Activated B cell treated with CpG ODN at 0.5 μM for 24 hours (primary cell): ENCODE data around the gene GGACT. TPM values are rescaled to one million over a fixed set of nuclear protein-coding genes. Genes with fewer than 3 reads are reported as not detected.

Experiments
- ATAC-seq: fragments of 200-7000 bp; cut with Tn5 transposase; one replicate; pipeline ENCODE4 v1.10.0; 2021; ENCODE audit warnings: low read depth, mild to moderate bottlenecking, moderate library complexity
- CTCF ChIA-PET: fragments of 350-600 bp; sonication (Branson Sonifier 250); formaldehyde crosslinking; loops from one replicate; lab custom pipeline; 2021; ENCODE audit warnings: antibody characterized with exemption; lab: Charles Lee
- POLR2A ChIA-PET: fragments of 350-600 bp; sonication (Branson Sonifier 250); formaldehyde crosslinking; loops from one replicate; lab custom pipeline; 2021; ENCODE audit warnings: antibody characterized with exemption; lab: Charles Lee
- DNase-seq: peaks from one replicate; pipeline ENCODE4 v3.0.0; 2022
- H3K27ac Mint-ChIP-seq: one replicate; pipeline ENCODE4 v1.8.0; 2020; ENCODE audit warnings: mixed read lengths
- H3K27me3 Mint-ChIP-seq: one replicate; pipeline ENCODE4 v1.8.0; 2021; ENCODE audit warnings: mixed read lengths
- H3K36me3 Mint-ChIP-seq: one replicate; pipeline ENCODE4 v1.8.0; 2021; ENCODE audit warnings: low read depth, mixed read lengths
- H3K4me1 Mint-ChIP-seq: one replicate; pipeline ENCODE4 v1.8.0; 2021; ENCODE audit warnings: mixed read lengths
- H3K4me3 Mint-ChIP-seq: one replicate; pipeline ENCODE4 v1.8.0; 2020; ENCODE audit warnings: mild to moderate bottlenecking, mixed read lengths
- H3K9me3 Mint-ChIP-seq: one replicate; pipeline ENCODE4 v1.8.0; 2020; ENCODE audit warnings: mixed read lengths
- intact Hi-C: fragments of 100-400 bp; cut with micrococcal nuclease; formaldehyde crosslinking; loops from one replicate; pipeline ENCODE4 v1.15.1; 2024
- total RNA-seq: library from RNA; stranded (reverse); gene quantifications from 2 replicates; pipeline ENCODE4 v1.2.3, GENCODE V29; 2022
- TF ChIP-seq, protein P1 (sequence below): fragments of 200-600 bp; IDR thresholded peaks from one replicate; pipeline ENCODE4 v1.8.0; 2022; ENCODE audit warnings: antibody characterized with exemption, mild to moderate bottlenecking

The GGACT gene
- total RNA-seq, 1 donor from 2014 or later, result 6.5 TPM

DNA sequence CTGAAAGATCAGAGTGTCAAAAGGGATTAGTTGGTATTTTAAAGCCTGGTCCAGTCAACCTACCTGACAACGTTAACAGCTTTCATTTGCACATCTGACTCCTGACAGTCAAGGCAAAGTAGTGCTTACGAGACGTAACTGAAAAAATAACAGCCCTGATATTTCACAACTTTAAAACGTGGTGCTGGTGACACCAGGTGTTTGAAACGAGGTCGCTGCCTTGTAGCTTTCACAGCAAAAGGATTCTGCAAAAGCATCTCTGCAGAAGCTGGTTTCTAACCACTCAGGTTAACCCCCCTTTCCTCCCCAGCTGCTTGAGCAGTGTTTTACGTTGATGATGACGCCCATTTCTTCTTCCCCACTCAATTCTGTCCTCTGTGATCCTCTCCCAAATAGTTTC lies 23.3 kb downstream of the GGACT start:
- ChIA-PET POLR2A (no interaction called here), CTCF (interaction anchor here (1.1 kb wide), 1 partner anchor 9 kb away, joined by 5 read pairs; no protein-coding TSS in a partner anchor)
- Mint-ChIP-seq H3K27me3 (no peaks in the 10 kb centered on the region), H3K9me3 (no peaks in the 10 kb centered on the region), H3K4me1 (no peaks in the 10 kb centered on the region), H3K36me3 (no peaks in the 10 kb centered on the region), H3K27ac (no peak overlapping the region), H3K4me3 (no peak overlapping the region)
- no peak for DNase-seq
- intact Hi-C loops, result no loop called here
- no peak for ATAC-seq
- TF ChIP-seq, protein P1, sequence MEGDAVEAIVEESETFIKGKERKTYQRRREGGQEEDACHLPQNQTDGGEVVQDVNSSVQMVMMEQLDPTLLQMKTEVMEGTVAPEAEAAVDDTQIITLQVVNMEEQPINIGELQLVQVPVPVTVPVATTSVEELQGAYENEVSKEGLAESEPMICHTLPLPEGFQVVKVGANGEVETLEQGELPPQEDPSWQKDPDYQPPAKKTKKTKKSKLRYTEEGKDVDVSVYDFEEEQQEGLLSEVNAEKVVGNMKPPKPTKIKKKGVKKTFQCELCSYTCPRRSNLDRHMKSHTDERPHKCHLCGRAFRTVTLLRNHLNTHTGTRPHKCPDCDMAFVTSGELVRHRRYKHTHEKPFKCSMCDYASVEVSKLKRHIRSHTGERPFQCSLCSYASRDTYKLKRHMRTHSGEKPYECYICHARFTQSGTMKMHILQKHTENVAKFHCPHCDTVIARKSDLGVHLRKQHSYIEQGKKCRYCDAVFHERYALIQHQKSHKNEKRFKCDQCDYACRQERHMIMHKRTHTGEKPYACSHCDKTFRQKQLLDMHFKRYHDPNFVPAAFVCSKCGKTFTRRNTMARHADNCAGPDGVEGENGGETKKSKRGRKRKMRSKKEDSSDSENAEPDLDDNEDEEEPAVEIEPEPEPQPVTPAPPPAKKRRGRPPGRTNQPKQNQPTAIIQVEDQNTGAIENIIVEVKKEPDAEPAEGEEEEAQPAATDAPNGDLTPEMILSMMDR, result no peak

DNA sequence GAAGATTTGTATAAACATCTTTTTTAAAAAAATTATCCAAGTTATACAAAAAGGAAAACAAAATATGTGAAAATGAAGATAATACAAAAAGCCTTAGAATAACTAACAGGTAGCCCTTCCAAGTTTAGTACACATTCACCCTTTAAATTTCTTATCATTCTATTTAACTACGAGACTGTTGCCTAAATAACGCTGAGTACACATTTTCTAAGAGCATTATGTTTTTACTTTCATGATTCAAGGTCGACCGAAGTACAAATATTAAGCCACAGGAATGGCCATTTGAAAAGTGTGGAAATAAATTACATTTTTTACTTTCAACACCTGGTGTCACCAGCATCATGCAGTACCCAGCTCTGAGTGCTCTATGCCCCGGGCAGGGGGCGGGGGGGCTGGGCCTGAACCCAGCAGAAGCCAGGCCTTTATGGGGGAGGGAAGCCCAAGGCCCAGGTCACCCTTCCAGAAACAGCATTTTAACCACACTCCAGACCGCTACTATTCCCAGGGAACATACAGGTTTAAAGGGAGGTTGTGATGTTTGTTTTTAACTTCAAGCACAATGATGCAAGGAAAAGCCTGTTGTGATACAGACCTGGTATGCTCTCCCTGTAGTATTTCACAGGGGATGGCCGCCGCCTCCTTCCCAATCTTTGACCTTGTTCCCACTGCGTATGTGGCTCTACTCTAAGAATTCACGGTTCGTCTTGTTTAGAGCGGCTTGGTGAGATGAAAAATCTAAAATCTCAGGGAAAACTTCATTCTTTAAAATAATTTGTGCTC lies 24.0 kb downstream of the GGACT start:
- Mint-ChIP-seq H3K4me1 (no peaks in the 10 kb centered on the region), H3K9me3 (no peaks in the 10 kb centered on the region), H3K36me3 (no peaks in the 10 kb centered on the region), H3K27me3 (no peaks in the 10 kb centered on the region), H3K27ac (no peak overlapping the region), H3K4me3 (no peak overlapping the region)
- ATAC-seq, result no peak
- no peak for DNase-seq
- TF ChIP-seq, protein P1, result no peak
- ChIA-PET CTCF (interaction anchor here (1.5 kb wide), 1 partner anchor 8 kb away, joined by 6 read pairs; no protein-coding TSS in a partner anchor), POLR2A (no interaction called here)
- intact Hi-C loops, result no loop called here

DNA sequence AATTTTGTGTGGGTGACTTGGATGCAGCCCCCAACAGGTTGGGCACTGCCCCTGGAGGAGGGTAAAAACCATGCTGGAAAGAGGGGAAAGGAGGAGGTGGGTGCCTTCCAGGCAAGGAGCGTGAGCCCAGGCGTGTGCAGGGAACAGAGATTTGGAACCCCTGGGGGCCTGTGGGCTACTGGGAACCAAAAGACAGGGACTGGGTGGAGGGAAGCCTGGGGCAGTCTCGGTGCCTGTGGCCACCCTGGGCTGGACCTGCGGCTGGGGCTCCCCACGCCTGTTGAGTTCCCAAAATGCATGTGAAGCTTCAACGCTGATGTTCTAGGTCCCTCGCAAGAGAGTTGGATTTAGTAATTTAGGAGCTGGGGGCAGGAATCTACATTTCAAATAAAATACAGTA lies 24.8 kb downstream of the GGACT start:
- ChIA-PET POLR2A (no interaction called here), CTCF (interaction anchor here (1.5 kb wide), 1 partner anchor 9 kb away, joined by 6 read pairs; no protein-coding TSS in a partner anchor)
- TF ChIP-seq, protein P1, result no peak
- ATAC-seq, result no peak
- intact Hi-C loops, result no loop called here
- Mint-ChIP-seq H3K4me3 (no peak overlapping the region), H3K4me1 (no peaks in the 10 kb centered on the region), H3K27ac (no peak overlapping the region), H3K36me3 (no peaks in the 10 kb centered on the region), H3K27me3 (no peaks in the 10 kb centered on the region), H3K9me3 (no peaks in the 10 kb centered on the region)
- no peak for DNase-seq

DNA sequence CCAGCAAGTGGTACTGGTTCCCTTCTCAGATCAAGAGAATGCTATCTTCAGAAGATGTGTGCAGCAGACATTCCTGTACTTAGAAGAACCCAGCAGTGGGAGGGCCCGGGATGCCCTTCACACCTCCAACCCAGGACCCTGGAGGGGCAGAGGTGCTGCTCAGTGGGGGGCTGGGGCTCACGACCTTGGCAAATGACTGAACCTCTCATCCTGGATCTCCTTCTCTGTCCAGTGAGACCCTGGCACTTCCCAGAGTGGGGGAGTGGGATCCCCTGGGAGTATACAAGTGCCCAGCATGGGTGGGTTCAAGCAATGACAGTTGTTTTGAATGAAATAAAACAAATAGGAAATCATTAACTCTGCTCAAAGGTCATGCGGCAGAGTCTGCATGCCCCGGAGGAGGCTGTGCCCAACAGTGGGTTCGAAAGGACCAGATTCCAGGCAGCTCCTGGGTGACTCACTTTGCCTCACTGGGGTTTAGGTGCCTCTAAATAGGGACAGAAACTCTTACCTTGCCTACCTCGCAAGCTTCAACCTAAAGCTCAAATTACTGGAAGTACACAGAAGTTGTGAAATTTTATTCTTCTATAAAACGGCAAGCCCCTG lies 26.9 kb downstream of the GGACT start:
- intact Hi-C loops, result no loop called here
- TF ChIP-seq, protein P1, result no peak
- Mint-ChIP-seq H3K4me3 (no peak overlapping the region), H3K36me3 (no peaks in the 10 kb centered on the region), H3K27me3 (no peaks in the 10 kb centered on the region), H3K27ac (no peak overlapping the region), H3K9me3 (no peaks in the 10 kb centered on the region), H3K4me1 (no peaks in the 10 kb centered on the region)
- DNase-seq (no peak), ATAC-seq (no peak)
- POLR2A ChIA-PET, result interaction anchor here (1.2 kb wide), 1 partner anchor 113 kb away, joined by 3 read pairs; the partner anchor contains the start of gene TMTC4
- CTCF ChIA-PET, result no interaction called here

DNA sequence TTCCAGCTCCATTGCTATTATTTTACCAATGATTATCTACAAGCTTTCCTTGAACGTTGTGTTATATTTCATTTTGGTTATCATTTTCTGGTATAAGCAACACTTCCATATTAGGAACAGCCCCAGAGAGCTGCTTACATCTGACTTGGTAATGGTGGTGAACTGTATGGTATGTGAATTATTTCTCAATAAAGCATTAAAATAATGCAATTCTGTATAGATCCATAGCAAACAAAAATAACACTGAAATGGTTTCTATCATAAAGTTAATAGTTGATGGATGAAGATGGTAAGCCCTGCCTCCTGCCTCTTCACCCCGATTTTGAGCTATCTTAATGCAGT lies 27.5 kb downstream of the GGACT start:
- Mint-ChIP-seq H3K27me3 (no peaks in the 10 kb centered on the region), H3K27ac (no peak overlapping the region), H3K4me3 (no peak overlapping the region), H3K4me1 (no peaks in the 10 kb centered on the region), H3K36me3 (no peaks in the 10 kb centered on the region), H3K9me3 (no peaks in the 10 kb centered on the region)
- no peak for DNase-seq
- TF ChIP-seq, protein P1, result no peak
- CTCF ChIA-PET, result no interaction called here
- POLR2A ChIA-PET, result no interaction called here
- ATAC-seq, result no peak
- intact Hi-C loops, result no loop called here
